HL-60 (cell line): ENCODE results near the gene DMXL1.
"Not testable (repeated sequence)": the region's sequence is repeated elsewhere in the genome, so short reads cannot be mapped to it uniquely, and the experiment has no call there.

Source experiments
- DNase-seq, 2 experiments: peaks; one replicate each; pipeline ENCODE4 v3.0.0-alpha.2; 2010 to 2020; ENCODE audit warnings: low read depth in 1 of 2, low spot score in 1 of 2
- H3K27ac ChIP-seq: fragments of 250-450 bp; sonication (Bioruptor Pico); replicated peaks from 2 replicates; pipeline ENCODE4 v1.5.1; 2020; ENCODE audit warnings: mild to moderate bottlenecking, moderate library complexity
- H3K27me3 ChIP-seq: fragments of 250-450 bp; sonication (Bioruptor Pico); 2 replicates; pipeline ENCODE4 v1.5.1; 2021; ENCODE audit warnings: mild to moderate bottlenecking, moderate library complexity; ENCODE audit not compliant: insufficient read depth, poor library complexity, severe bottlenecking
- H3K4me3 ChIP-seq: replicated peaks from 2 replicates; pipeline ENCODE4 v1.5.1; 2011; ENCODE audit warnings: mild to moderate bottlenecking, control low read depth, low read length; ENCODE audit not compliant: insufficient read depth
- GABPA ChIP-seq: IDR thresholded peaks from 2 replicates; pipeline ENCODE4 v1.6.1; 2012; ENCODE audit warnings: low read depth
- POLR2AphosphoS5 ChIP-seq: IDR thresholded peaks from 2 replicates; pipeline ENCODE4 v1.6.1; 2012; ENCODE audit warnings: low read depth
- SPI1 ChIP-seq: IDR thresholded peaks from 2 replicates; pipeline ENCODE4 v1.6.1; 2012; ENCODE audit warnings: low read depth, mild to moderate bottlenecking, borderline replicate concordance
- TF ChIP-seq, protein P1 (sequence below): IDR thresholded peaks from one replicate; pipeline ENCODE4 v1.5.1; 2011; ENCODE audit warnings: low read length, control low read depth, inconsistent platforms; ENCODE audit not compliant: insufficient read depth
- TF ChIP-seq, protein P2 (sequence below): IDR thresholded peaks from 2 replicates; pipeline ENCODE4 v1.6.1; 2012; ENCODE audit warnings: low read depth; ENCODE audit not compliant: insufficient replicate concordance

The DMXL1 gene

DNA sequence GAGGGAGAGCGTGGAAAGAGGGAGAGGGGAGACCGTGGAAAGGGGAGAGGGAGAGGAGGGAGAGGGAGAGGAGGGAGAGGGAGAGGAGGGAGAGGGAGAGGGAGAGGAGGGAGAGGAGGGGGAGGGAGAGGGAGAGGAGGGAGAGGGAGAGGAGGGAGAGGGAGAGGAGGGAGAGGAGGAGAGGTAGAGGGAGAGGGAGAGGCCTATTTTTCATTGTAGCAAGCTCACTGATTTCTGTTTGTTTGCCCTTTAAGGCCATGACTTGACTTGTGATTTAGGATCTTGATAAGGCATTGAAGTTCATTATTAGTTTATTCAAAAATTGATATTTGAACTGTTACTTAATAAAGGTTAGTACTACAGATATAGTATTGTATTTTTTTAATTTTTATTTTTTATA, 52.4 kb downstream of the DMXL1 start:
- Histone ChIP-seq H3K27ac (no peak overlapping the region), H3K27me3 (no peaks in the 10 kb centered on the region), H3K4me3 (no peak overlapping the region)
- TF ChIP-seq, protein P1, sequence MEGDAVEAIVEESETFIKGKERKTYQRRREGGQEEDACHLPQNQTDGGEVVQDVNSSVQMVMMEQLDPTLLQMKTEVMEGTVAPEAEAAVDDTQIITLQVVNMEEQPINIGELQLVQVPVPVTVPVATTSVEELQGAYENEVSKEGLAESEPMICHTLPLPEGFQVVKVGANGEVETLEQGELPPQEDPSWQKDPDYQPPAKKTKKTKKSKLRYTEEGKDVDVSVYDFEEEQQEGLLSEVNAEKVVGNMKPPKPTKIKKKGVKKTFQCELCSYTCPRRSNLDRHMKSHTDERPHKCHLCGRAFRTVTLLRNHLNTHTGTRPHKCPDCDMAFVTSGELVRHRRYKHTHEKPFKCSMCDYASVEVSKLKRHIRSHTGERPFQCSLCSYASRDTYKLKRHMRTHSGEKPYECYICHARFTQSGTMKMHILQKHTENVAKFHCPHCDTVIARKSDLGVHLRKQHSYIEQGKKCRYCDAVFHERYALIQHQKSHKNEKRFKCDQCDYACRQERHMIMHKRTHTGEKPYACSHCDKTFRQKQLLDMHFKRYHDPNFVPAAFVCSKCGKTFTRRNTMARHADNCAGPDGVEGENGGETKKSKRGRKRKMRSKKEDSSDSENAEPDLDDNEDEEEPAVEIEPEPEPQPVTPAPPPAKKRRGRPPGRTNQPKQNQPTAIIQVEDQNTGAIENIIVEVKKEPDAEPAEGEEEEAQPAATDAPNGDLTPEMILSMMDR = no peak
- TF ChIP-seq SPI1 = no peak
- TF ChIP-seq, protein P2, sequence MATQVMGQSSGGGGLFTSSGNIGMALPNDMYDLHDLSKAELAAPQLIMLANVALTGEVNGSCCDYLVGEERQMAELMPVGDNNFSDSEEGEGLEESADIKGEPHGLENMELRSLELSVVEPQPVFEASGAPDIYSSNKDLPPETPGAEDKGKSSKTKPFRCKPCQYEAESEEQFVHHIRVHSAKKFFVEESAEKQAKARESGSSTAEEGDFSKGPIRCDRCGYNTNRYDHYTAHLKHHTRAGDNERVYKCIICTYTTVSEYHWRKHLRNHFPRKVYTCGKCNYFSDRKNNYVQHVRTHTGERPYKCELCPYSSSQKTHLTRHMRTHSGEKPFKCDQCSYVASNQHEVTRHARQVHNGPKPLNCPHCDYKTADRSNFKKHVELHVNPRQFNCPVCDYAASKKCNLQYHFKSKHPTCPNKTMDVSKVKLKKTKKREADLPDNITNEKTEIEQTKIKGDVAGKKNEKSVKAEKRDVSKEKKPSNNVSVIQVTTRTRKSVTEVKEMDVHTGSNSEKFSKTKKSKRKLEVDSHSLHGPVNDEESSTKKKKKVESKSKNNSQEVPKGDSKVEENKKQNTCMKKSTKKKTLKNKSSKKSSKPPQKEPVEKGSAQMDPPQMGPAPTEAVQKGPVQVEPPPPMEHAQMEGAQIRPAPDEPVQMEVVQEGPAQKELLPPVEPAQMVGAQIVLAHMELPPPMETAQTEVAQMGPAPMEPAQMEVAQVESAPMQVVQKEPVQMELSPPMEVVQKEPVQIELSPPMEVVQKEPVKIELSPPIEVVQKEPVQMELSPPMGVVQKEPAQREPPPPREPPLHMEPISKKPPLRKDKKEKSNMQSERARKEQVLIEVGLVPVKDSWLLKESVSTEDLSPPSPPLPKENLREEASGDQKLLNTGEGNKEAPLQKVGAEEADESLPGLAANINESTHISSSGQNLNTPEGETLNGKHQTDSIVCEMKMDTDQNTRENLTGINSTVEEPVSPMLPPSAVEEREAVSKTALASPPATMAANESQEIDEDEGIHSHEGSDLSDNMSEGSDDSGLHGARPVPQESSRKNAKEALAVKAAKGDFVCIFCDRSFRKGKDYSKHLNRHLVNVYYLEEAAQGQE = no peak
- TF ChIP-seq GABPA = no peak
- TF ChIP-seq POLR2AphosphoS5 = no peak
- no peak for DNase-seq

DNA sequence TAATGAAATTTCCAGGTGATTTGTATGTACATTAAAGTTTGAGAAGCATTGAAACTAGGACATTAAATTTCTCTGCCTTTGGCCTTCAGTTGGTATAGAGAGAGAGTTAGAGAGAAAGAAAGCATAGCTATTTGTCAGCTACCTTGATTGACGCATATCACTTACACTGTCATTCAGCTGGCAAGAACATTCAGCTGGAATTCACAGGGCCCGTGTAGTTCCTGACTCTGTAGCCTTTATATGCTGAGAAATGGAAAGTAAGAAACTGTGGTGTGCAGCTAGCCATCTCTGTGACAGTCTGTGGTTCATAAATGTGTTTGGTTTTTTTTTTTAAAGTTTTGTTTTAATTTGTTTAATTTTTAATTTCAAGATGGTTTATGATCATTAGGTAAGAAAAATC, 58.9 kb downstream of the DMXL1 start:
- H3K4me3 ChIP-seq = no peak overlapping the region
- H3K27me3 ChIP-seq = no peaks in the 10 kb centered on the region
- no peak for TF ChIP-seq POLR2AphosphoS5
- TF ChIP-seq SPI1 = no peak
- TF ChIP-seq, protein P2 = no peak
- no peak for TF ChIP-seq GABPA
- TF ChIP-seq, protein P1 = no peak
- DNase-seq = no peak
- no peak overlapping the region for H3K27ac ChIP-seq

DNA sequence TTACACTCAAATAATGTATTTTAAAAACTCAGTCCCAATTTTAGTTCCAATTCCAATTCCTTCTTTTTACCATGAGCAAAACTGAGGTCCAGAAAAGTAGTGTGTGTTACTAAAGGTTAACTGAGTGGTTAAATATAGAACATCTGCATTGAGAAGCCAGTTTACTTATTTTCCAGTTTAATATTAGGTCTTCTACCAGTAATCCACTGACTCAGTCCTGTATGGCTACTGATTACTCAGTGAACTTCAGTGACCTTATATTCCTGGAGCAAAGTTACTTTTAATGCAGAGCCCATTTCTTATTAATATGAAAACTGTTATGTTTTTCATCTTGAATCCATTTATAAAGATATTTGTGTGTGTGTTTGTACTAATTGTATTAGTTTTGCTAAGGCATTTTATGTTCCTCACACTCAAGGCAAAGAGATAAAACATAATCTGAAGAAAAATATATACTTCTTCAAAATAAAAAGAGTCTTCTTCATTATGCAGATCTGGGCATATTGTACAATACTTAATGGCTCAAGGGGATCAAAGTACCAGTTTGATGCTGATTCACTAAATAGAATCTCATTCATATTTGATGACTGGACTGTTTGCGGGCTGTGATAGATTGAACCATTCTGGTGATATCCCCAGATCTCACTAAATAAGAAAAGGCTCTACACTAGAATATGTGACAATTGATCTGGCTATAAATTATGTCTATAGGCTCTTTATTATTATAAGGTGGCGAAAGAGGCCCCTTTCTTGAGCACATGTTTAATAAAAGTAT, 60.8 kb downstream of the DMXL1 start:
- TF ChIP-seq, protein P1 = no peak
- TF ChIP-seq, protein P2 = no peak
- TF ChIP-seq SPI1 = no peak
- TF ChIP-seq POLR2AphosphoS5 = no peak
- no peak for TF ChIP-seq GABPA
- Histone ChIP-seq H3K27ac (no peak overlapping the region), H3K27me3 (no peaks in the 10 kb centered on the region), H3K4me3 (no peak overlapping the region)
- DNase-seq = no peak

DNA sequence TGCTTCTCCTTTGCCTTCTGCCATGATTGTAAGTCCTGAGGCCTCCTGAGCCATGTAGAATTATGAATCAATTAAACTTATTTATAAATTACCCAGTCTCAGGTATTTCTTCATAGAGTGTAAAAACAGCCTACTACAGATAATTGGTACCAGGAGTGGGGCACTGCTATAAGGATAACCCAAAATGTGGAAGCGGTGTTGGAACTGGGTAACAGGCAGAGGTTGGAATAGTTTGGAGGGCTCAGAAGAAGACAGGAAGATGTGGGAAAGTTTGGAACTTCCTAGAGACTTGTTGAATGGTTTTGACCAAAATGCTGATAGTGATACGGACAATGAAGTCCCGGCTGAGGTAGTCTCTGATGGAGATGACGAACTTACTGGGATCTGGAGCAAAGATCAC, 64.9 kb downstream of the DMXL1 start:
- H3K27ac ChIP-seq, H3K27me3 ChIP-seq, DNase-seq, H3K4me3 ChIP-seq: not testable (repeated sequence)
